Sigmoid colon (tissue), 7 donors: Measurements from ENCODE around the gene STXBP5. TPM values are rescaled to one million over a fixed set of nuclear protein-coding genes. Genes with fewer than 3 reads are reported as not detected.

Experiments used
- DNase-seq: peaks from one replicate; pipeline ENCODE4 v3.0.0-alpha.2; 2019
- H3K27ac ChIP-seq, 4 donors: fragments of 200-600 bp; sonication (generic); one replicate each; pipeline ENCODE4 v1.5.1; 2016 to 2019; ENCODE audit warnings: mild to moderate bottlenecking in 1 of 4
- H3K27me3 ChIP-seq, 3 donors: fragments of 200-600 bp; sonication (generic); one replicate each; pipeline ENCODE4 v1.5.1; 2019; ENCODE audit warnings: mild to moderate bottlenecking in 1 of 3
- H3K36me3 ChIP-seq, 4 donors: fragments of 200-600 bp; sonication (generic); one replicate each; pipeline ENCODE4 v1.5.1; 2016 to 2019
- H3K4me1 ChIP-seq, 4 donors: fragments of 200-600 bp; sonication (generic); one replicate each; pipeline ENCODE4 v1.5.1; 2017 to 2019
- H3K4me3 ChIP-seq, 4 donors: fragments of 200-600 bp; sonication (generic); one replicate each; pipeline ENCODE4 v1.5.1; 2017 to 2019; ENCODE audit warnings: mild to moderate bottlenecking in 2 of 4, moderate library complexity in 1 of 4
- H3K9me3 ChIP-seq, 4 donors: fragments of 200-600 bp in 3 of 4; sonication (generic) in 3 of 4; one replicate each; pipeline versions ENCODE4 v1.5.1 to v1.6.1; 2013 to 2019
- CTCF ChIP-seq, 4 experiments: fragments of 450-650 bp in 3 of 4; fragments of 200-600 bp in 1 of 4; IDR thresholded peaks; one replicate each; pipeline ENCODE4 v1.5.1; 2016 to 2019; ENCODE audit warnings: antibody characterized with exemption in 4 of 4, mild to moderate bottlenecking in 3 of 4, moderate library complexity in 2 of 4
- EP300 ChIP-seq, 4 donors: sonication (generic); formaldehyde crosslinking; IDR thresholded peaks; one replicate each; pipeline ENCODE4 v1.6.1; 2017; ENCODE audit warnings: antibody characterized with exemption in 4 of 4
- POLR2A ChIP-seq, 2 donors: fragments of 450-650 bp; IDR thresholded peaks; one replicate each; pipeline ENCODE4 v1.6.1; 2016; ENCODE audit warnings: antibody characterized with exemption in 2 of 2, mild to moderate bottlenecking in 2 of 2, moderate library complexity in 2 of 2
- POLR2AphosphoS5 ChIP-seq, 4 donors: sonication (generic); formaldehyde crosslinking; IDR thresholded peaks; one replicate each; pipeline ENCODE4 v1.6.1; 2017; ENCODE audit warnings: antibody characterized with exemption in 4 of 4
- WGBS, 2 donors: extraction: QIAGEN DNeasy Blood & Tissue Kit; methylation state at CpG; one replicate each; pipeline ENCODE4 v1.1.7; 2013; 5-methylcytosine and 5-hydroxymethylcytosine counted together
- intact Hi-C: fragments of 100-400 bp; cut with DNase I; formaldehyde crosslinking; loops from one replicate; pipeline ENCODE4 v1.15.1; 2023
- polyA plus RNA-seq, 3 donors: library from polyadenylated mRNA; stranded (reverse); fragments of 200-250 nt; gene quantifications; one replicate each; pipeline ENCODE4 v1.2.3, GENCODE V29; 2013
- total RNA-seq, 4 donors: library from RNA; depleted of rRNA; stranded (reverse); fragments of >200 nt; gene quantifications; one replicate each; pipeline ENCODE4 v1.1.0, GENCODE V29; 2016
- donor health status: healthy with polysubstance abuse.
- donor health status: Bipolar disorder and iron deficiency.
- donor health status: healthy.

The STXBP5 gene
- total and polyA plus RNA-seq, 7 donors = 16.0 to 34.3 (median 24.2) TPM

GRCh38 chr6:147157930-147158329 is 46.3 kb upstream of the STXBP5 start:
- Histone ChIP-seq H3K4me1 (no peaks in the 10 kb centered on the region), H3K27ac (no peak overlapping the region), H3K9me3 (no peaks in the 10 kb centered on the region), H3K36me3 (no peaks in the 10 kb centered on the region), H3K27me3 (no peaks in the 10 kb centered on the region), H3K4me3 (no peak overlapping the region)
- WGBS, 2 donors = 81 to 83% methylated on average over 2 of the region's 2 CpGs
- TF ChIP-seq EP300 (IDR thresholded peaks at IDR 0.05) (no peak), POLR2A (IDR thresholded peaks at IDR 0.05) (no peak), POLR2AphosphoS5 (IDR thresholded peaks at IDR 0.05) (no peak), CTCF (IDR thresholded peaks at IDR 0.05) (no peak)
- no peak for DNase-seq
- intact Hi-C loops = no loop called here

- WGBS, 2 donors = 79 to 92% methylated on average over 2 of the region's 2 CpGs
- Histone ChIP-seq H3K4me3 (no peak overlapping the region), H3K27ac (no peak overlapping the region), H3K4me1 (no peaks in the 10 kb centered on the region), H3K27me3 (no peaks in the 10 kb centered on the region), H3K36me3 (no peaks in the 10 kb centered on the region), H3K9me3 (no peaks in the 10 kb centered on the region)
- intact Hi-C loops = no loop called here
- TF ChIP-seq EP300 (IDR thresholded peaks at IDR 0.05) (no peak), CTCF (IDR thresholded peaks at IDR 0.05) (no peak), POLR2AphosphoS5 (IDR thresholded peaks at IDR 0.05) (no peak), POLR2A (IDR thresholded peaks at IDR 0.05) (no peak)
- DNase-seq = no peak
Observed at GRCh38 chr6:147158881-147159280, 45.3 kb upstream of the STXBP5 start.

- intact Hi-C loops = no loop called here
- no peak overlapping the region for H3K27ac ChIP-seq
- H3K27me3 ChIP-seq = no peaks in the 10 kb centered on the region
- no peaks in the 10 kb centered on the region for H3K9me3 ChIP-seq
- no peak for DNase-seq
- H3K4me3 ChIP-seq = no peak overlapping the region
- no peaks in the 10 kb centered on the region for H3K4me1 ChIP-seq
- H3K36me3 ChIP-seq = no peaks in the 10 kb centered on the region
- 88 to 90% methylated on average over 2 of the region's 2 CpGs for WGBS, 2 donors
- TF ChIP-seq EP300 (IDR thresholded peaks at IDR 0.05) = no peak
- TF ChIP-seq POLR2AphosphoS5 (IDR thresholded peaks at IDR 0.05) = no peak
- TF ChIP-seq POLR2A (IDR thresholded peaks at IDR 0.05) = no peak
- no peak for TF ChIP-seq CTCF (IDR thresholded peaks at IDR 0.05)
Observed at GRCh38 chr6:147159536-147160374, 44.5 kb upstream of the STXBP5 start.

GRCh38 chr6:147160593-147160992 is 43.6 kb upstream of the STXBP5 start:
- no peaks in the 10 kb centered on the region for H3K36me3 ChIP-seq
- no peak for DNase-seq
- intact Hi-C loops = no loop called here
- H3K9me3 ChIP-seq = no peaks in the 10 kb centered on the region
- WGBS, 2 donors = 91 to 92% methylated on average over 1 of the region's 1 CpG
- no peak overlapping the region for H3K27ac ChIP-seq
- H3K27me3 ChIP-seq = no peaks in the 10 kb centered on the region
- H3K4me3 ChIP-seq = no peak overlapping the region
- H3K4me1 ChIP-seq = no peaks in the 10 kb centered on the region
- no peak for TF ChIP-seq POLR2AphosphoS5 (IDR thresholded peaks at IDR 0.05)
- TF ChIP-seq CTCF (IDR thresholded peaks at IDR 0.05) = no peak
- TF ChIP-seq POLR2A (IDR thresholded peaks at IDR 0.05) = no peak
- TF ChIP-seq EP300 (IDR thresholded peaks at IDR 0.05) = no peak
